Left ventricle myocardium inferior (tissue), 1 donor: ENCODE data around the gene APCDD1L. TPM values are rescaled to one million over a fixed set of nuclear protein-coding genes. Genes with fewer than 3 reads are reported as not detected.

Experiments
- DNase-seq: peaks from one replicate; pipeline ENCODE4 v3.0.0-alpha.2; 2020
- H3K27ac ChIP-seq: fragments of 200-600 bp; replicated peaks from 2 replicates; pipeline ENCODE4 v1.8.0; 2021
- H3K27me3 ChIP-seq: fragments of 200-600 bp; 2 replicates; pipeline ENCODE4 v1.8.0; 2021; ENCODE audit warnings: low read depth
- H3K36me3 ChIP-seq: fragments of 200-600 bp; 2 replicates; pipeline ENCODE4 v1.8.0; 2021
- H3K4me1 ChIP-seq: fragments of 200-600 bp; 2 replicates; pipeline ENCODE4 v1.8.0; 2021
- H3K4me3 ChIP-seq: fragments of 200-600 bp; 2 replicates; pipeline ENCODE4 v1.8.0; 2021; ENCODE audit warnings: mild to moderate bottlenecking, moderate library complexity
- H3K9me3 ChIP-seq: fragments of 200-600 bp; replicated peaks from 2 replicates; pipeline ENCODE4 v1.8.0; 2021
- intact Hi-C: fragments of 100-400 bp; cut with micrococcal nuclease; formaldehyde crosslinking; loops from one replicate; pipeline ENCODE4 v1.11.0; 2022
- total RNA-seq: library from RNA; stranded (reverse); fragmentation: NEBNext Ultra II Directional; extraction: Animal tissue kit (Norgen Biotek cat#: 25700); gene quantifications from one replicate; pipeline ENCODE4 v1.2.1, GENCODE V29; 2021
- TF ChIP-seq, protein P1 (sequence below): fragments of 200-600 bp; IDR thresholded peaks from 2 replicates; pipeline ENCODE4 v1.8.0; 2021; ENCODE audit warnings: antibody characterized with exemption, mild to moderate bottlenecking, borderline replicate concordance
- donor health status: DM: no; HTN: yes; CAD: no; lungs with severe emphysema.

The APCDD1L gene
- total RNA-seq, 1 donor from 2014 or later, result 0.91 TPM

DNA sequence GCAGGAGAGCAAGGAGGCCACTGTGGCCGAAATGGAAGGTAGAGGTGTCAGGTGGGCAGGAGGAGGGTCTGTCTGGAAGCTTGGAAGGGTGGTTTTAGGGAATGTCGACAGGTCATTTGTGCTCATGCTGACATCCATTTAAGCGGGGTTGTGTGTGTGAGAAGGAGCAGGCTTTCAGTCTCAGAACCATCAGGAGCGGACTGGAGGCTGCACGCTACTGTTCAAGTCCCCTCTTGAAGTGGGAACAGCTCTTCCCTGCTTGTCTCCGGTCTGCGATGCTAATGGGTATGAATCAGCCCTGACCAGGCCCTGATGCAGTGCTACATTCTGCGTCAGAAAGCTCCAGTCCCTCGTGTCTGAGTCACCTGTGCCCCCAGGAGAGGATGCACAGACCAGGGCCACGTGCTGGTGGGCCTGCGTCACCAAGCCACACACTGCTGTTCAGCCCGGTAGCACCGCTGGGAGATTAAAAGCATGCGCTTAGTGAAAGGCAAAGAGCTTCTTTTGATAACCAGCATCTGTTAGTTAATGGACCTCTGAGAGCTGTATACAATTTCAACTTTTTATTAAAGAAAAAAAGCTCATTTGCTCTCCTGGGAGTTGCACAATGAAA lies 58.0 kb downstream of the APCDD1L start:
- Histone ChIP-seq H3K27ac (no peak overlapping the region), H3K36me3 (no peaks in the 10 kb centered on the region), H3K4me1 (peaks cover 14% of the 10 kb centered on the region), H3K9me3 (peaks cover 6% of the 10 kb centered on the region), H3K27me3 (no peaks in the 10 kb centered on the region), H3K4me3 (no peak overlapping the region)
- intact Hi-C loops, result loop anchor here (10.0 kb wide), 1 partner anchor 212 kb away; no protein-coding TSS in a partner anchor
- no peak for DNase-seq
- TF ChIP-seq, protein P1, sequence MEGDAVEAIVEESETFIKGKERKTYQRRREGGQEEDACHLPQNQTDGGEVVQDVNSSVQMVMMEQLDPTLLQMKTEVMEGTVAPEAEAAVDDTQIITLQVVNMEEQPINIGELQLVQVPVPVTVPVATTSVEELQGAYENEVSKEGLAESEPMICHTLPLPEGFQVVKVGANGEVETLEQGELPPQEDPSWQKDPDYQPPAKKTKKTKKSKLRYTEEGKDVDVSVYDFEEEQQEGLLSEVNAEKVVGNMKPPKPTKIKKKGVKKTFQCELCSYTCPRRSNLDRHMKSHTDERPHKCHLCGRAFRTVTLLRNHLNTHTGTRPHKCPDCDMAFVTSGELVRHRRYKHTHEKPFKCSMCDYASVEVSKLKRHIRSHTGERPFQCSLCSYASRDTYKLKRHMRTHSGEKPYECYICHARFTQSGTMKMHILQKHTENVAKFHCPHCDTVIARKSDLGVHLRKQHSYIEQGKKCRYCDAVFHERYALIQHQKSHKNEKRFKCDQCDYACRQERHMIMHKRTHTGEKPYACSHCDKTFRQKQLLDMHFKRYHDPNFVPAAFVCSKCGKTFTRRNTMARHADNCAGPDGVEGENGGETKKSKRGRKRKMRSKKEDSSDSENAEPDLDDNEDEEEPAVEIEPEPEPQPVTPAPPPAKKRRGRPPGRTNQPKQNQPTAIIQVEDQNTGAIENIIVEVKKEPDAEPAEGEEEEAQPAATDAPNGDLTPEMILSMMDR, result no peak

DNA sequence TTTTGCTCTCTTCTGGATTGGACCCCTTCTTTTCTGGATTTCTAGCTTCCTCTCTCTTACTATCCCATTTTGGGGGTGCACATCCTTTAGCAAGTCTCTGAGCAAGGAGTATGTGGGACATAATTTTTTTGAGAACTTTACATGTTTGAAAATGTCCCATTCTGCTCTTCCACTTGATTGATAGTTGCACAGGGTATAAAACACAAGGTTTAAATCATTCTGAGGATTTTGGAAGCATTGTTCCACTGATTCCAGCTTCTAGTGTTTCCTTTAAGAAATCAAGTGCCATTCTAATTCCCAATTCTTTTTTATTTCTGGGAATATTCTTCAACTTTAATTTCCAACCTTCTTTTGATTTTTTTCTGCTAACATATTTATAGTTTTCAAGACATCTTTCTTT lies 60.7 kb downstream of the APCDD1L start:
- DNase-seq, result no peak
- Histone ChIP-seq H3K36me3 (peaks cover 13% of the 10 kb centered on the region), H3K27me3 (no peaks in the 10 kb centered on the region), H3K4me1 (peaks cover 14% of the 10 kb centered on the region), H3K9me3 (peaks cover 6% of the 10 kb centered on the region), H3K27ac (no peak overlapping the region), H3K4me3 (no peak overlapping the region)
- intact Hi-C loops, result loop anchor here (10.0 kb wide), 1 partner anchor 210 kb away; no protein-coding TSS in a partner anchor
- TF ChIP-seq, protein P1, result no peak

DNA sequence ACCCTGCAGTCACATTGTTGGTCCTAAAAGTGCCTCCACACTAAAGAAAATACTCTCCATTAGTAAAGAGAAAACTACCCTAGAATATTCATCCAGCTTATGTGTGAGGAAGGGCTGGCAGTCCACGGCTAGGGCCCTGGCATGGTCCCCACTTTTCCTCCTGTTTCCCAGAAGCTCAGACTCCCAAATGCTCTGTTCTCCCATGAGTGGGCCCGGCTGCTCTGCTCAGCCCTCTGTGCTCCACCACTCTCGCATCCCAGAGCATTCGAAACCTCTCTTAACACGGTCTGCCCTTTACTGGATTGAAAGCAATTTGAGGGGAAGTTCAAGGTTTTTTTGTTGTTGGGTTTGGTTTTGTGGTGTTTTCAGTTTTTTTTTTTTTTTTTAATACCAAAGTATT lies 61.8 kb downstream of the APCDD1L start:
- Histone ChIP-seq H3K36me3 (peaks cover 17% of the 10 kb centered on the region), H3K4me1 (peaks cover 14% of the 10 kb centered on the region), H3K9me3 (peaks cover 6% of the 10 kb centered on the region), H3K27ac (no peak overlapping the region), H3K4me3 (no peak overlapping the region), H3K27me3 (no peaks in the 10 kb centered on the region)
- intact Hi-C loops, result loop anchor here (10.0 kb wide), 1 partner anchor 209 kb away; no protein-coding TSS in a partner anchor
- TF ChIP-seq, protein P1, result no peak
- DNase-seq, result no peak

DNA sequence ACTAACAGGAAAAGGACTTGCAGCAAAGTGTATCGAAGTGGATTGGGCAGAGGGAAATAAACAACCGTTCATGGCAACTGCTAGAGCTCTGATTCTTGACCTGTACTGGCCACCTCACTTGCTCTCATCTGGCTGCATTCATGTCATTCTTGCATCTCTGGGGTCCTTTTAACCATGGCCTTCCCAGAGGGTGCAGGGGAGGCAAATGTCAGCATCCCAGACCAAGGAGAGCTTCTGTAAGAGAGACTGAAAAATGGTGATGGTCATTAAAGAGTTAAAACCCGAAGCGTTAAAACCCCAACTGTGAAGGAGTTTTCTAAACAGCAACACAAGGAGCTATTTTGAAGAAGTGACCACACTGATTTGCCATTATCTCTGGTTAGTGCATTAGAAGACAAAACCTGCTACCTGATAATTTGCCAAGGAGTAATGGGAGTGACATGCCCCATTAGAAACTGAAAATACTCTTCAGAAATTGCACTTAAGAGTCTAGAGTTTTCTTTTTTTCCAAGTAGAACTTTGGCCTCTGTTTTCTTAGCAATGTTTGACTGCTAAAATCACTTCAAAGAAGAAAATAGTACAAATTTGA lies 62.4 kb downstream of the APCDD1L start:
- Histone ChIP-seq H3K9me3 (peaks cover 6% of the 10 kb centered on the region), H3K27ac (no peak overlapping the region), H3K4me3 (no peak overlapping the region), H3K4me1 (peaks cover 14% of the 10 kb centered on the region), H3K36me3 (peaks cover 20% of the 10 kb centered on the region), H3K27me3 (no peaks in the 10 kb centered on the region)
- TF ChIP-seq, protein P1, result no peak
- DNase-seq, result no peak
- intact Hi-C loops, result loop anchor here (10.0 kb wide), 1 partner anchor 208 kb away; no protein-coding TSS in a partner anchor

DNA sequence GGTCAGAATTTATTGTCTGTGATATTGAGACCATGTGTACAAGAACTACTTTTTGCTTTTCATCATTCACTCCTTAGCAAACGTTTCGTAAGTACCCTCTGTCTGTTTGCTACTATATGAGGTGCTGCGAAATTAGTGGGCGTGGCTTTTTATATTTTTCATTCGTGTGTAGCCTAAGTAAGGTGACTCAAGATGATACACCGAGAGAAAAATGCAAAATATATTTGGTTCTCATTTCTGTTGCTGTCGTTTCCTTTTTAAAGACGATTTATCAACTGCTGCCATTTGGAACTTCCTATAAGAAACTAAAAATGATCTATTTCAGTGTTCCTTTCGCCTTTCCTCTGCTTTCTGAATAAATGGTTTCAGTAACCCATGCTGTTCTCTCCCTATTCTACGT lies 64.9 kb downstream of the APCDD1L start:
- peaks cover 14% of the 10 kb centered on the region for H3K4me1 ChIP-seq
- TF ChIP-seq, protein P1, result no peak
- H3K27me3 ChIP-seq, result no peaks in the 10 kb centered on the region
- H3K36me3 ChIP-seq, result peaks cover 29% of the 10 kb centered on the region
- H3K4me3 ChIP-seq, result no peak overlapping the region
- intact Hi-C loops, result loop anchor here (10.0 kb wide), 1 partner anchor 205 kb away; no protein-coding TSS in a partner anchor
- H3K9me3 ChIP-seq, result peaks cover 6% of the 10 kb centered on the region
- no peak for DNase-seq
- no peak overlapping the region for H3K27ac ChIP-seq
